ENCODE results near the gene DIS3L2. TPM values are rescaled to one million over a fixed set of nuclear protein-coding genes. Genes with fewer than 3 reads are reported as not detected.

Gene DIS3L2
- total RNA-seq, 6 experiments from 2014 or later: 18.2 to 23.6 (median 21.6) TPM

DNA sequence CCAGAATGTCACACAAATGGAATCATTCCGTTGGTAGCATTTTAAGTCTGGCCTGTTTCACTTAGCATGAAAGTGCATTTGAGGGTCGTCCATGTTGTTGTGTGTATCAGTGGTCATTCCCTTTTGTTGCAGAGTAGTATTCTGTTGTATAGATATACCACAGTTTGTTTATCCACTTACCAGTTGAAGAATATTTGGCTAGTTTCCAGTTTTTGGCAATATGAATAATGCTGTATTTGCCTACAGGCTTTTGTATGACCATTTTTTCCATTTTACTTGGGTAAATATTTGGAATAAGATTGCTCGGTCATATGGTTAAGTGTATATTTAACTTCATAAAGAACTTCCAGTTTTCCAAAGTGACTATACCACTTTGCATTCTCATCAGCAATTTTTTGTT lies 317.0 kb downstream of the DIS3L2 start:
- H3K4me1 Mint-ChIP-seq (ENCODE audit: low read depth): no peaks in the 10 kb centered on the region

DNA sequence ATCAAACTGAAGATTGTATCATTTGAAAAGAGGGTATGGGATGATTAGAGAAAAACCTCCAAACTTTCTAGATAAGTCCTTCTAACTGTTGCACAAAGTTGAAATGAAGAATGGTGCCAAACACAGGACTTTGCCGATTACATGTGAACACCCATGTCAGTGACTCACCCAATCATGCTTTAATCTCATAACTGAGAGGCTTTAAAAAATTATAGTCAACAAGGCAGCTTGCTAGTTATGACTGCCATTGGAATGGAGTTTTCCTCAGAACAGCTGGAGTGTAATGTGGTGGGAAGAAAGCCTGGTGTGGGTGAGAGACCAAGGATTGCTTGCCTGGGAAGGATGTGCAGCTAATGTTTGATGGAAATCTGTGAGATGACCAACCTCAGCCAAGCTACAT lies 318.8 kb downstream of the DIS3L2 start:
- peaks cover 4% of the 10 kb centered on the region; the same call in 1 of the 2 replicates for H3K36me3 Mint-ChIP-seq (ENCODE audit: low read depth)
- TF ChIP-seq, protein P1, sequence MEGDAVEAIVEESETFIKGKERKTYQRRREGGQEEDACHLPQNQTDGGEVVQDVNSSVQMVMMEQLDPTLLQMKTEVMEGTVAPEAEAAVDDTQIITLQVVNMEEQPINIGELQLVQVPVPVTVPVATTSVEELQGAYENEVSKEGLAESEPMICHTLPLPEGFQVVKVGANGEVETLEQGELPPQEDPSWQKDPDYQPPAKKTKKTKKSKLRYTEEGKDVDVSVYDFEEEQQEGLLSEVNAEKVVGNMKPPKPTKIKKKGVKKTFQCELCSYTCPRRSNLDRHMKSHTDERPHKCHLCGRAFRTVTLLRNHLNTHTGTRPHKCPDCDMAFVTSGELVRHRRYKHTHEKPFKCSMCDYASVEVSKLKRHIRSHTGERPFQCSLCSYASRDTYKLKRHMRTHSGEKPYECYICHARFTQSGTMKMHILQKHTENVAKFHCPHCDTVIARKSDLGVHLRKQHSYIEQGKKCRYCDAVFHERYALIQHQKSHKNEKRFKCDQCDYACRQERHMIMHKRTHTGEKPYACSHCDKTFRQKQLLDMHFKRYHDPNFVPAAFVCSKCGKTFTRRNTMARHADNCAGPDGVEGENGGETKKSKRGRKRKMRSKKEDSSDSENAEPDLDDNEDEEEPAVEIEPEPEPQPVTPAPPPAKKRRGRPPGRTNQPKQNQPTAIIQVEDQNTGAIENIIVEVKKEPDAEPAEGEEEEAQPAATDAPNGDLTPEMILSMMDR (IDR thresholded peaks at IDR 0.05): no peak
- no peaks in the 10 kb centered on the region; the same call in none of the 2 replicates for H3K27me3 Mint-ChIP-seq (ENCODE audit: insufficient read depth)
- DNase-seq: no peak
- no peaks in the 10 kb centered on the region for H3K4me1 Mint-ChIP-seq (ENCODE audit: low read depth)
- H3K4me3 Mint-ChIP-seq: no peak overlapping the region
- no peaks in the 10 kb centered on the region for H3K9me3 Mint-ChIP-seq
- H3K27ac Mint-ChIP-seq: no peak overlapping the region

More for the DNA sequence above, 317.0 kb downstream of the DIS3L2 start:
- Mint-ChIP-seq H3K27me3 (ENCODE audit: insufficient read depth) (no peaks in the 10 kb centered on the region; the same call in none of the 2 replicates), H3K27ac (no peak overlapping the region), H3K4me3 (no peak overlapping the region), H3K9me3 (no peaks in the 10 kb centered on the region), H3K36me3 (ENCODE audit: low read depth) (peaks cover 4% of the 10 kb centered on the region; the same call in 1 of the 2 replicates)
- TF ChIP-seq, protein P1 (IDR thresholded peaks at IDR 0.05): no peak
- DNase-seq: no peak

DNA sequence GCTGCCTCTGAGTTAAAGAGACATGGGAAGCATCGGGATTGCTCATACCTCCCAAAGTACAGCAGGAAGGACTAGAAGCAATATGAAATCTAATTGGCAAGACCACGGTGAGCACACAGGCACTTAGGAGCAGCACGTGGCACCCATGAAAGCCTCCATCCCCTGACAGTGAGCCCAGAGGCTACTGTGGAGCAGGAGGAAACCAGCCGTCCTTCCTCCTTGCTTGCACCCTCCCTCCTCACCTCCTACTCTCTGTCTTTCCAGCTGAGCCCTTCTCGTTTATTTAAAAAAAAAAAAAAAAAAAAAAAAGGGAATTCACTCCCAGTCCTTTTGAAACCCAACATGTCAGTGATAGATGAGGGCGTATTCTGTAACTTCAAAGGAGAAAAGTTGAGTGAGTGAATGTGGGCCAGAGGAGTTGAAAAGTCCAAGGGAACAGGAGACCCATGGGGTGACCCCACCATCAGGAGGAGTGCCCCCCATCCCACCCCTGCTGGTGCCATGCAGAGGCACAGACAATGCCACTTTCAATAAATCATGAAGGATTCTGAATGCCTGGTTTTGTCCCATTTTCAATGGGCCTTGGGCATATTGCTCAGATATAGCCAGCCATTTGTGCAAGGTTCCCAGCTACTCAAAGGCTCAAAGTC lies 320.5 kb downstream of the DIS3L2 start:
- Mint-ChIP-seq H3K4me3 (no peak overlapping the region), H3K36me3 (ENCODE audit: low read depth) (peaks cover 4% of the 10 kb centered on the region; the same call in 1 of the 2 replicates), H3K27ac (no peak overlapping the region), H3K27me3 (ENCODE audit: insufficient read depth) (no peaks in the 10 kb centered on the region; the same call in none of the 2 replicates), H3K4me1 (ENCODE audit: low read depth) (no peaks in the 10 kb centered on the region), H3K9me3 (no peaks in the 10 kb centered on the region)
- no peak for DNase-seq
- TF ChIP-seq, protein P1 (IDR thresholded peaks at IDR 0.05): no peak

DNA sequence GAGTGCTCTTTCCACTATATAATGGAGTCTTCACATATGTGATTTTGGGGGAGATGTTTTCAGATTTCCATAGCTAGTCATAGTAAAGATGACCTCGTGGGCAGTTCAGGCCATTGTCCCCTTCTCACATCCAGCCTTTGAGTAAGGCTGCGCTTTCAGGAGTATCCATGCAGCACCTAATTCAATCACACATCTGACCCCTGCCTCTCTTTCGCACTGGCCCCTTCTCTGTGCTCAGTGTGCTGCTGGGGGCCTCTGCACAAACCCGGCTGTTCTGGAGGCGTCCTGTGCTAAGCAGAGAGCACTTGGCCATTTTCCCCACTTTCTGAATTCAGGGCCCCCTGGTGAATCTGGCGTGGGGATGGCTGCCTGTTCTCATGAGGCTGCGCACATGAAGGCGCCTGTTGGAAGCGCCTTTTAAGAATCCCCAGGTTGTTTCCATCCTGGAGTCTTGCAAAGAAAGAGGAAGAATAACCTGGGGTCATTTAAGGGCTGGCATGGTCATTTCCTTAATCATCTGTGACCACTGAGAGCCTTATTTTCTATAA lies 321.1 kb downstream of the DIS3L2 start:
- no peaks in the 10 kb centered on the region for H3K4me1 Mint-ChIP-seq (ENCODE audit: low read depth)

DNA sequence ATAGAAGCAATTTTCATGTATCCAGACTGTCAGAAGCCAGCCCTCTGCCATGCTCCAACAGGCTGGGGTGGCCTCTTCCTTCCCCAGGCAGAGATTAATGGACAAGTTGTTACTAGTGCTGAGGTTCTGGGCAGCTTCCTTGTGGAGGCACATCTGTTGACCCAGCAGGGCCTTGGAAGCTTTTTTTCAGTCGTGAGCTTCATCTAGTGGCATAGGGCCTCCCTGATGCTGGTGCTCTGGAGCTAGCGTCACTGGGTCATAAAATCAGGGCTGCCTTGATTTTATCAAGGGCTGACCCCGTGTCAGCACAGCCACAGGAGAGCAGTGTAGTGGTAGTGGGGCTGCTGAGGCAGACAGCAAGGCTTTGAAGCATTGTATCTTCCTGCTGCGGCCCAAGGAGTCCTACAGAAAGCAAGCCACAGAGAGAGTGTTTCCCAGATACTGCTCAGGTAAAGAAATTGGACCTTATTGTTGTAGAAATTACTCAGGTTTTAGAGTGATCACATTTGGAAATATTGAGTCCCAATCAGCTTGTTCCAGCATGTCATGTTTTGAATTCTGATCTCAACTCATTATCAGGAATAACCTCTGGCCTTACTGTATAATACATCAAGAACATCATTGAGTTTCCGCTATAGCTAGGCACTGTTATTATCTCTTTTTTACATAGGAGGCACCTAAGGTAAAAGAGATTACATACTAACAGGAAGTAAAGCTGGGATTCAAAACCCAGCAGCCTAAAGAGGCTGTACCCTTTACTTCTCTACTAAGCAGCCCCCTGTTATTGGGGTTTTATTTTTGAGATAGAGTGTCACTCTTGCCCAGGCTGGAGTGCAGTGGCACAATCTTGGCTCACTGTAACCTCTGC lies 324.7 kb downstream of the DIS3L2 start:
- Mint-ChIP-seq H3K27me3 (ENCODE audit: insufficient read depth) (no peaks in the 10 kb centered on the region; the same call in none of the 2 replicates), H3K4me3 (no peak overlapping the region), H3K36me3 (ENCODE audit: low read depth) (no peaks in the 10 kb centered on the region; the same call in 1 of the 2 replicates), H3K9me3 (no peaks in the 10 kb centered on the region), H3K27ac (no peak overlapping the region), H3K4me1 (ENCODE audit: low read depth) (no peaks in the 10 kb centered on the region)
- TF ChIP-seq, protein P1 (IDR thresholded peaks at IDR 0.05): no peak
- DNase-seq: no peak

More for the DNA sequence above, 321.1 kb downstream of the DIS3L2 start:
- Mint-ChIP-seq H3K36me3 (ENCODE audit: low read depth) (peaks cover 4% of the 10 kb centered on the region; the same call in 1 of the 2 replicates), H3K27me3 (ENCODE audit: insufficient read depth) (no peaks in the 10 kb centered on the region; the same call in none of the 2 replicates), H3K9me3 (no peaks in the 10 kb centered on the region), H3K27ac (no peak overlapping the region), H3K4me3 (no peak overlapping the region)
- TF ChIP-seq, protein P1 (IDR thresholded peaks at IDR 0.05): no peak
- DNase-seq: no peak
